ENCODE data around the gene IGF2BP2.

The IGF2BP2 gene

GRCh38 chr3:185659942-185660921 lies 164.6 kb downstream of the IGF2BP2 start:
- FAIRE-seq: no peak
- TF ChIP-seq POLR2A (IDR thresholded peaks at IDR 0.05; ENCODE audit: low read depth, low read length) (no peak), TAF1 (IDR thresholded peaks at IDR 0.05; ENCODE audit: borderline replicate concordance, low read depth, low read length) (no peak)
- DNase-seq (ENCODE audit: insufficient read length): peak; percentile 53

GRCh38 chr3:185658943-185659342 lies 165.9 kb downstream of the IGF2BP2 start:
- FAIRE-seq (no peak), DNase-seq (ENCODE audit: insufficient read length) (no peak)
- TF ChIP-seq TAF1 (IDR thresholded peaks at IDR 0.05; ENCODE audit: borderline replicate concordance, low read depth, low read length) (no peak), POLR2A (IDR thresholded peaks at IDR 0.05; ENCODE audit: low read depth, low read length) (no peak), POLR2AphosphoS5 (IDR thresholded peaks at IDR 0.05; ENCODE audit: low read depth, low read length) (no peak)

- no peak for FAIRE-seq
- no peak for DNase-seq (ENCODE audit: insufficient read length)
- no peak for TF ChIP-seq POLR2A (IDR thresholded peaks at IDR 0.05; ENCODE audit: low read depth, low read length)
- TF ChIP-seq TAF1 (IDR thresholded peaks at IDR 0.05; ENCODE audit: borderline replicate concordance, low read depth, low read length): no peak
- TF ChIP-seq POLR2AphosphoS5 (IDR thresholded peaks at IDR 0.05; ENCODE audit: low read depth, low read length): no peak
These were observed 166.3 kb downstream of the IGF2BP2 start for GRCh38 chr3:185658504-185658912.

DNA sequence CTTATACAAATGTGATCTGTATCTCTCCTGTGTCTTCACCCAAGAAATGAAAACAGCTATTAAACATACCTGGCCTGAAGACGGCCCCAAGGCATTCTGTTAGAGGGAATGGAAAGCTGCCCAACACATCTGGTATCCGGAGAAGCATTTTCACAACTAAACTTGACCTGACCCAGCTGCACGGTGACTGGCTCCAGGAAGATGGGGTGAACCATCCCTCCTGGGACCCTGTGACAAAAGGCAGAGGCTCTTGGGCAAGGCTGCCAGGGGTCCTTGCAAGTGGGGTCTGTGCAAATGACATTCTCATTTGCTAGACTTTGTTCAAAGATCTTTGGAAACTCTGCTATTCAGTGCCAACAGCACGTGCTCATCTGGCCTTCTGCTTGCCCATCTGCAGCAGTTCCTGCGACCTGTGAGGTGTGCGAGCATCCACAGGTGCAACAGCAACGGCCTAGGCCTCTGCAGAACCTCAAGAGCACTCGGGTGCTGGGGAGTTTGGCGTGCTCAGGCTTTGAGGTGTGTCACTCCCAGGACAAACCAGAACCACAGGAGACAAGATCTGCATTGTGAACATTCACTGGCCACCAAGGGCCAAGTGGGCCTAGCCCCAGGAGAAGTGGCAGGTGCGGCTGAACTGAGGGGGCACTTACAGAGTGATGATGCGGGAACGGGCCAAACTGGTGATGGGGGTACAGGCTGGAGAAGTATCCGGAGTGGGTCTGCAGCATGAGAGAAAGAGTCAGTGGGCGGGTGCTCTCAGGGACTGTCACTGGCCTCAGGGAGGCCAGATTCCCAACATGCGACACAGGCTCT lies 166.9 kb downstream of the IGF2BP2 start:
- DNase-seq (ENCODE audit: insufficient read length) (no peak), FAIRE-seq (no peak)
- TF ChIP-seq TAF1 (IDR thresholded peaks at IDR 0.05; ENCODE audit: borderline replicate concordance, low read depth, low read length): no peak
- no peak for TF ChIP-seq POLR2A (IDR thresholded peaks at IDR 0.05; ENCODE audit: low read depth, low read length)
- no peak for TF ChIP-seq POLR2AphosphoS5 (IDR thresholded peaks at IDR 0.05; ENCODE audit: low read depth, low read length)

- FAIRE-seq (no peak), DNase-seq (ENCODE audit: insufficient read length) (no peak)
- no peak for TF ChIP-seq POLR2A (IDR thresholded peaks at IDR 0.05; ENCODE audit: low read depth, low read length)
- no peak for TF ChIP-seq POLR2AphosphoS5 (IDR thresholded peaks at IDR 0.05; ENCODE audit: low read depth, low read length)
- TF ChIP-seq TAF1 (IDR thresholded peaks at IDR 0.05; ENCODE audit: borderline replicate concordance, low read depth, low read length): no peak
These were observed 167.6 kb downstream of the IGF2BP2 start for GRCh38 chr3:185657211-185657610.

DNA sequence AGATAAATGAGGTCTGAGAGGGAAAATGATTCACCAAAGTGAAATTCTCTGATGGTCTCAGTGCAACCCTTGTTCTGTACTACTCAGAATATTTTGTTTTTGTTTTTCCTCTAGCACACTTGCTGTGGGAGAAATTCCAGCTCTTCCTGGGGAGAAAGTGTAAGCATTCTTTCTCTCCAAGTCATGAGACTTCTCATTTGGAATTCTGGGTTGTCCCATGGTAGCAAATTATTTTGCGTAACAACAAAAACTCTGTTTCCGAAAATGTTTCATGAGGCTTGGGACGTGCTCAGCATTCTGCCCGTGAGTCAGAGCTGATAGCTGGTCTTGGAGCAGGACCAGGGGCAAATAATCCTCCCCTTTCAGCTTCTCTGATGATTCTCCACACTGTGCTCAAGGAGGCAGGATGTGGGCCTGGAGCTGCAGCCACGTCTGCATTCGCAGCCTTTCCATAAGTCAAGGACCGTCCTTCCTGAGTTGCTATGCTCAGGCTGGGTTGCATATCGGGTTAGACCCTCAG lies 168.5 kb downstream of the IGF2BP2 start:
- TF ChIP-seq POLR2AphosphoS5 (IDR thresholded peaks at IDR 0.05; ENCODE audit: low read depth, low read length) (no peak), POLR2A (IDR thresholded peaks at IDR 0.05; ENCODE audit: low read depth, low read length) (no peak), TAF1 (IDR thresholded peaks at IDR 0.05; ENCODE audit: borderline replicate concordance, low read depth, low read length) (no peak)
- FAIRE-seq: no peak

GRCh38 chr3:185655426-185656320 lies 169.2 kb downstream of the IGF2BP2 start:
- no peak for DNase-seq (ENCODE audit: insufficient read length)
- FAIRE-seq: no peak
- no peak for TF ChIP-seq TAF1 (IDR thresholded peaks at IDR 0.05; ENCODE audit: borderline replicate concordance, low read depth, low read length)
- no peak for TF ChIP-seq POLR2A (IDR thresholded peaks at IDR 0.05; ENCODE audit: low read depth, low read length)
- no peak for TF ChIP-seq POLR2AphosphoS5 (IDR thresholded peaks at IDR 0.05; ENCODE audit: low read depth, low read length)

More for the DNA sequence above, 168.5 kb downstream of the IGF2BP2 start:
- no peak for DNase-seq (ENCODE audit: insufficient read length)

DNA sequence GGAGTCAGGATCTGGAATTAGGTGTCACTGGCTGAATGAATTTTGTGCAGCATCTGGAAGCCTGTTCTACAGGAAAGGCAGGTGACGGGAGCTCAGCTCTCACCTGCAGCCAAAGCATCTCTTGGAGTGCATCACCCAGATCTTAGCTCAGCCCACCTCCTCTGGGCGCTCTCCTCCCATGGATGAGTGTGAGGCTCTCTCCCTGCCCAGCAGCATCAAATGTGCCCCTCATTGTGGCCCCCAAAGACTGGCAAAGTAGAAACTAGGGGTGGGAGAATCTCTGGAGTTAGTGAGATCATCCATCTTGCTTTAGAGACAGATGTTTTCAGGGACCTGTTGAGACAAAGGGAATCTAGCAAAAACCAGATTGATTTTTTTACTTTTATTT lies 170.1 kb downstream of the IGF2BP2 start:
- FAIRE-seq: no peak
- DNase-seq (ENCODE audit: insufficient read length): no peak
- no peak for TF ChIP-seq POLR2A (IDR thresholded peaks at IDR 0.05; ENCODE audit: low read depth, low read length)
- no peak for TF ChIP-seq TAF1 (IDR thresholded peaks at IDR 0.05; ENCODE audit: borderline replicate concordance, low read depth, low read length)
- no peak for TF ChIP-seq POLR2AphosphoS5 (IDR thresholded peaks at IDR 0.05; ENCODE audit: low read depth, low read length)

- TF ChIP-seq POLR2AphosphoS5 (IDR thresholded peaks at IDR 0.05; ENCODE audit: low read depth, low read length) (no peak), POLR2A (IDR thresholded peaks at IDR 0.05; ENCODE audit: low read depth, low read length) (no peak), TAF1 (IDR thresholded peaks at IDR 0.05; ENCODE audit: borderline replicate concordance, low read depth, low read length) (no peak)
- FAIRE-seq: no peak
- DNase-seq (ENCODE audit: insufficient read length): no peak
These were observed 170.7 kb downstream of the IGF2BP2 start for GRCh38 chr3:185653949-185654757.

DNA sequence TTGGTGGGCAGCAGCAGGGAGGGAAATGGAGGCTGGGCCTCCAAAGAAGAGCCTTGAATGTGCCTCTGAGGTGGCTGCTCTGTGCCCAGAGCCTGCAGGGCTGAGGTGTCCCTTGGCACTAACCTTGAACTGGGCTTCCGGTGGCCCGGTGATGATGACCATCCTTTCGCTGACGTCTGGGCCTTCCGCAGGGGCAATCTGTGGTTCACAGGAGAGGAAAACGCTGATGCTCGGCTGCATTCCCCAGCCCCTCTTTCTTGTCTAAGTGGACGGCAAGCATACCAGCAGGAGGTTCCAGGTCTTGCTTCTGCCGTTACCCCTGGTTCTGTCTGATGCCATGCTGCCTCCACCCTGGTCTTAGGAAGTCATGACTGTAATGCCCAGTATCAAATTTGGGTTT lies 172.9 kb downstream of the IGF2BP2 start:
- DNase-seq (ENCODE audit: insufficient read length) (no peak), FAIRE-seq (no peak)
- TF ChIP-seq POLR2AphosphoS5 (IDR thresholded peaks at IDR 0.05; ENCODE audit: low read depth, low read length): no peak

Data from GM12892 (cell line).